H9 (cell line): ENCODE measurements around the gene ZNF286A. TPM values are rescaled to one million over a fixed set of nuclear protein-coding genes. Genes with fewer than 3 reads are reported as not detected.
"Not testable (repeated sequence)": the region's sequence is repeated elsewhere in the genome, so short reads cannot be mapped to it uniquely, and the experiment has no call there.

ENCODE experiments used
- DNase-seq: peaks from one replicate; pipeline ENCODE4 v3.0.0-alpha.2; 2017
- H2AFZ ChIP-seq: one replicate; pipeline ENCODE4 v1.6.1; 2013; ENCODE audit warnings: mild to moderate bottlenecking, low read length, control low read depth, moderate library complexity
- H2AK5ac ChIP-seq: 2 replicates; pipeline ENCODE4 v1.6.1; 2013; ENCODE audit warnings: low read length, control low read depth, mixed read lengths; ENCODE audit not compliant: insufficient read length
- H2BK120ac ChIP-seq: one replicate; pipeline ENCODE4 v1.6.1; 2013; ENCODE audit warnings: low read depth, mild to moderate bottlenecking, low read length, control low read depth, inconsistent platforms; ENCODE audit not compliant: poor library complexity, severe bottlenecking
- H2BK12ac ChIP-seq: 2 replicates; pipeline ENCODE4 v1.6.1; 2013; ENCODE audit warnings: low read length, control low read depth, mixed read lengths, low read depth; ENCODE audit not compliant: insufficient read length
- H2BK15ac ChIP-seq: 2 replicates; pipeline ENCODE4 v1.6.1; 2013; ENCODE audit warnings: low read depth, low read length, control low read depth
- H2BK20ac ChIP-seq: one replicate; pipeline ENCODE4 v1.6.1; 2013; ENCODE audit warnings: low read depth, mild to moderate bottlenecking, low read length, control low read depth, inconsistent platforms; ENCODE audit not compliant: poor library complexity, severe bottlenecking
- H2BK5ac ChIP-seq: 2 replicates; pipeline ENCODE4 v1.6.1; 2013; ENCODE audit warnings: low read length, control low read depth, mixed read lengths; ENCODE audit not compliant: insufficient read length
- H3K14ac ChIP-seq: 2 replicates; pipeline ENCODE4 v1.6.1; 2013; ENCODE audit warnings: low read length, control low read depth; ENCODE audit not compliant: insufficient read depth
- H3K18ac ChIP-seq: 2 replicates; pipeline ENCODE4 v1.6.1; 2013; ENCODE audit warnings: low read depth, mild to moderate bottlenecking, mixed read lengths, low read length, control low read depth; ENCODE audit not compliant: insufficient read length
- H3K23ac ChIP-seq: 2 replicates; pipeline ENCODE4 v1.6.1; 2013; ENCODE audit warnings: low read length, control low read depth, mixed read lengths, low read depth; ENCODE audit not compliant: insufficient read length
- H3K23me2 ChIP-seq: 2 replicates; pipeline ENCODE4 v1.6.1; 2013; ENCODE audit warnings: low read depth, mild to moderate bottlenecking, mixed read lengths, low read length, control low read depth; ENCODE audit not compliant: insufficient read length, poor library complexity, severe bottlenecking
- H3K27ac ChIP-seq: 2 replicates; pipeline ENCODE4 v1.5.1; 2013; ENCODE audit warnings: low read length, control low read depth, mixed read lengths, low read depth; ENCODE audit not compliant: insufficient read length
- H3K27me3 ChIP-seq: 2 replicates; pipeline ENCODE4 v1.6.1; 2013; ENCODE audit warnings: low read length, control low read depth, inconsistent platforms; ENCODE audit not compliant: insufficient read depth
- H3K4ac ChIP-seq: 2 replicates; pipeline ENCODE4 v1.6.1; 2013; ENCODE audit warnings: low read depth, mild to moderate bottlenecking, control low read depth, inconsistent platforms, low read length, moderate library complexity
- H3K4me1 ChIP-seq: 2 replicates; pipeline ENCODE4 v1.6.1; 2013; ENCODE audit warnings: low read length, control low read depth, inconsistent platforms; ENCODE audit not compliant: insufficient read depth
- H3K4me2 ChIP-seq: 2 replicates; pipeline ENCODE4 v1.6.1; 2013; ENCODE audit warnings: low read length, control low read depth, mixed read lengths; ENCODE audit not compliant: insufficient read length, insufficient read depth
- H3K56ac ChIP-seq: 2 replicates; pipeline ENCODE4 v1.6.1; 2013; ENCODE audit warnings: low read depth, mild to moderate bottlenecking, mixed read lengths, low read length, control low read depth; ENCODE audit not compliant: insufficient read length
- H3K79me1 ChIP-seq: 2 replicates; pipeline ENCODE4 v1.6.1; 2013; ENCODE audit warnings: low read depth, mild to moderate bottlenecking, moderate library complexity, low read length, control low read depth, inconsistent platforms; ENCODE audit not compliant: insufficient read depth, poor library complexity, severe bottlenecking
- H3K79me2 ChIP-seq: 2 replicates; pipeline ENCODE4 v1.6.1; 2013; ENCODE audit warnings: low read length, control low read depth, inconsistent platforms; ENCODE audit not compliant: insufficient read depth
- H3K9ac ChIP-seq: 2 replicates; pipeline ENCODE4 v1.6.1; 2013; ENCODE audit warnings: low read length, control low read depth, mixed read lengths; ENCODE audit not compliant: insufficient read length; ENCODE audit errors: extremely low read depth
- H3K9me3 ChIP-seq: one replicate; pipeline ENCODE4 v1.6.1; 2013; ENCODE audit warnings: low read depth, low read length, inconsistent platforms; ENCODE audit not compliant: control insufficient read depth
- H3T11ph ChIP-seq: one replicate; pipeline ENCODE4 v1.6.1; 2013; ENCODE audit warnings: mild to moderate bottlenecking, low read length, control low read depth, inconsistent platforms
- H4K20me1 ChIP-seq: one replicate; pipeline ENCODE4 v1.6.1; 2013; ENCODE audit not compliant: control insufficient read depth, insufficient read length, insufficient read depth
- H4K5ac ChIP-seq: 2 replicates; pipeline ENCODE4 v1.6.1; 2013; ENCODE audit warnings: low read depth, mild to moderate bottlenecking, mixed read lengths, low read length, control low read depth; ENCODE audit not compliant: insufficient read length
- H4K8ac ChIP-seq: replicated peaks from 2 replicates; pipeline ENCODE4 v1.6.1; 2013; ENCODE audit warnings: low read length, control low read depth, mixed read lengths, low read depth; ENCODE audit not compliant: insufficient read length
- H4K91ac ChIP-seq: 2 replicates; pipeline ENCODE4 v1.6.1; 2013; ENCODE audit warnings: low read depth, mild to moderate bottlenecking, moderate library complexity, mixed read lengths, low read length, control low read depth; ENCODE audit not compliant: insufficient read length
- H3K27ac Mint-ChIP-seq, 3 experiments: 2 replicates in 2 of 3; 3 replicates in 1 of 3; pipeline ENCODE4 v1.8.0; 2020 to 2021; ENCODE audit warnings: mixed read lengths in 3 of 3, mild to moderate bottlenecking in 1 of 3, moderate library complexity in 1 of 3
- H3K27me3 Mint-ChIP-seq: 2 replicates; pipeline ENCODE4 v1.8.0; 2021; ENCODE audit warnings: low read depth, mild to moderate bottlenecking, moderate library complexity, mixed read lengths
- H3K36me3 Mint-ChIP-seq, 3 experiments: 2 replicates in 2 of 3; 3 replicates in 1 of 3; pipeline ENCODE4 v1.8.0; 2020 to 2021; ENCODE audit warnings: low read depth in 3 of 3, mixed read lengths in 3 of 3; ENCODE audit not compliant: insufficient read depth in 1 of 3
- H3K4me1 Mint-ChIP-seq, 2 experiments: 2 replicates each; pipeline ENCODE4 v1.8.0; 2020; ENCODE audit warnings: mixed read lengths in 2 of 2
- H3K4me3 Mint-ChIP-seq, 2 experiments: 2 replicates in 1 of 2; 3 replicates in 1 of 2; pipeline ENCODE4 v1.8.0; 2020 to 2021; ENCODE audit warnings: mild to moderate bottlenecking in 2 of 2, mixed read lengths in 2 of 2, moderate library complexity in 1 of 2
- H3K9me3 Mint-ChIP-seq, 2 experiments: 2 replicates in 1 of 2; 3 replicates in 1 of 2; pipeline ENCODE4 v1.8.0; 2020; ENCODE audit warnings: mild to moderate bottlenecking in 2 of 2, mixed read lengths in 2 of 2, moderate library complexity in 1 of 2
- WGBS: extraction: QIAGEN DNeasy Blood & Tissue Kit; methylation state at CpG from one replicate; pipeline ENCODE4 v1.1.7; 2013; ENCODE audit warnings: missing lambda C conversion rate, low lambda C conversion rate, mixed read lengths; ENCODE audit not compliant: insufficient read length; ENCODE audit errors: extremely low coverage; 5-methylcytosine and 5-hydroxymethylcytosine counted together
- total RNA-seq: library from RNA; stranded (reverse); gene quantifications from 2 replicates; pipeline ENCODE4 v1.2.1, GENCODE V29; 2021
- TF ChIP-seq, protein P1 (sequence below): fragments of 200-600 bp; sonication (generic); conservative IDR thresholded peaks from 3 replicates; pipeline ENCODE4 v1.8.0; 2021; ENCODE audit warnings: antibody characterized with exemption, mild to moderate bottlenecking

ZNF286A gene
- total RNA-seq, 1 experiment from 2014 or later, result 101 TPM

DNA sequence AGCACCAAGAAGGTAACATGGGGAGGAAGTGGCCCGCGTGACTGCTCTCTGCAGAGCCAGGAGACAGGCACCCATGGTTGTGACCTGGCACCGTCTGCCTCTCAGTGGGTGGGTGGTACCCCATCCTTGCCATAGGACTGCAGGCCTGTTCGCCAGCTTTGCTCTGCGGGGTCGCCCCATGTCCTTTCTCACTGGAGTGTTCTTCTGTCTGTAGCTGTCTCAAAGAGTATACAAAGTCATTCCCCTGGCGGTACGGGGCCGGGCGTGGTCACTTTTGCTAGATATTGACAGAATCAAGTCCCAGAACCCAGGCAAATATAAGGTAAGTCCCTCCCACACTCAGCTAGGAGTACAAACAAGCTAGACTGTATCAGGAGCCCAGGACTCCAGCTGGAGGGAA is 38.5 kb downstream of the ZNF286A start:
- H3K9me3 ChIP-seq, result no peaks in the 10 kb centered on the region
- no peak overlapping the region for H2BK15ac ChIP-seq
- peaks cover 2% of the 10 kb centered on the region for H3K27me3 Mint-ChIP-seq
- H3K56ac ChIP-seq, result no peak overlapping the region
- H3K9ac ChIP-seq, result no peak overlapping the region
- no peak overlapping the region for H4K91ac ChIP-seq
- no peak overlapping the region for H4K8ac ChIP-seq
- H4K20me1 ChIP-seq, result no peaks in the 10 kb centered on the region
- H3K9me3 Mint-ChIP-seq, result no peaks in the 10 kb centered on the region
- no peak overlapping the region for H3K14ac ChIP-seq
- no peak overlapping the region for H4K5ac ChIP-seq
- no peaks in the 10 kb centered on the region for H3K79me1 ChIP-seq
- H3K4me1 ChIP-seq, result no peaks in the 10 kb centered on the region
- TF ChIP-seq, protein P1, sequence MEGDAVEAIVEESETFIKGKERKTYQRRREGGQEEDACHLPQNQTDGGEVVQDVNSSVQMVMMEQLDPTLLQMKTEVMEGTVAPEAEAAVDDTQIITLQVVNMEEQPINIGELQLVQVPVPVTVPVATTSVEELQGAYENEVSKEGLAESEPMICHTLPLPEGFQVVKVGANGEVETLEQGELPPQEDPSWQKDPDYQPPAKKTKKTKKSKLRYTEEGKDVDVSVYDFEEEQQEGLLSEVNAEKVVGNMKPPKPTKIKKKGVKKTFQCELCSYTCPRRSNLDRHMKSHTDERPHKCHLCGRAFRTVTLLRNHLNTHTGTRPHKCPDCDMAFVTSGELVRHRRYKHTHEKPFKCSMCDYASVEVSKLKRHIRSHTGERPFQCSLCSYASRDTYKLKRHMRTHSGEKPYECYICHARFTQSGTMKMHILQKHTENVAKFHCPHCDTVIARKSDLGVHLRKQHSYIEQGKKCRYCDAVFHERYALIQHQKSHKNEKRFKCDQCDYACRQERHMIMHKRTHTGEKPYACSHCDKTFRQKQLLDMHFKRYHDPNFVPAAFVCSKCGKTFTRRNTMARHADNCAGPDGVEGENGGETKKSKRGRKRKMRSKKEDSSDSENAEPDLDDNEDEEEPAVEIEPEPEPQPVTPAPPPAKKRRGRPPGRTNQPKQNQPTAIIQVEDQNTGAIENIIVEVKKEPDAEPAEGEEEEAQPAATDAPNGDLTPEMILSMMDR, result no peak
- H3K27me3 ChIP-seq, result no peaks in the 10 kb centered on the region
- no peak overlapping the region for H2BK5ac ChIP-seq
- no peak overlapping the region for H2AFZ ChIP-seq
- no peak overlapping the region for H3T11ph ChIP-seq
- H3K4me1 Mint-ChIP-seq, result no peaks in the 10 kb centered on the region
- H3K23ac ChIP-seq, result no peak overlapping the region
- H3K4me2 ChIP-seq, result no peak overlapping the region
- no CpG with 5 or more reads among the region's 10 CpGs for WGBS
- no peak overlapping the region for H2BK120ac ChIP-seq
- no peak overlapping the region for H3K27ac ChIP-seq
- no peak for DNase-seq
- no peaks in the 10 kb centered on the region for H3K36me3 Mint-ChIP-seq
- no peak overlapping the region for H2BK20ac ChIP-seq
- H3K4ac ChIP-seq, result no peak overlapping the region
- H3K23me2 ChIP-seq, result no peaks in the 10 kb centered on the region
- H2AK5ac ChIP-seq, result no peak overlapping the region
- H3K27ac Mint-ChIP-seq, result no peak overlapping the region
- H3K18ac ChIP-seq, result no peak overlapping the region
- H2BK12ac ChIP-seq, result no peak overlapping the region
- H3K4me3 Mint-ChIP-seq, result no peak overlapping the region
- no peaks in the 10 kb centered on the region for H3K79me2 ChIP-seq

DNA sequence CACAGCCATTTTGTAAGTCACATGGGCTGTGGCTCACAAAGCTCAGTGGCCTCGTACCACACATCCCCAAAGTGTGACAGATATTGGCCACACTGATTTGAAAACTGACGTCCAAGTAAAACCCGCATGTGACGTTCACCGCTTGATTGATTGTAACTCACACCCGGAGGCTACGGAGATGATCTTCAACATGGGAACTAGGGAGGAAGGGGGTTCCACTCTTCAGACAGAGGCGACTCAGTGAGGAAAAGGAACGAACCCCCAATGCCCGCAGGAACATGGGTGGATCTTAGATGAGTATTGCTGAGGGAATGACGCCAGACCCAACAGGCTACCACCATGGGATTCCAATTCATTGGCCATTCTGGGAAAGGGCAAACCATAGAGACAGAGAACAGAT is 39.7 kb downstream of the ZNF286A start:
- H2AFZ ChIP-seq, H2AK5ac ChIP-seq, DNase-seq, H3K4me3 Mint-ChIP-seq, H3K56ac ChIP-seq, H3K9me3 Mint-ChIP-seq, H3K27ac ChIP-seq, H3K4me2 ChIP-seq, H2BK120ac ChIP-seq, H3K9ac ChIP-seq, H3K23ac ChIP-seq, H3K27ac Mint-ChIP-seq, H2BK5ac ChIP-seq, H4K20me1 ChIP-seq, H3K14ac ChIP-seq, H2BK12ac ChIP-seq, H3K27me3 ChIP-seq, H3K4ac ChIP-seq, H3K36me3 Mint-ChIP-seq, H3K79me2 ChIP-seq, H3T11ph ChIP-seq, H2BK15ac ChIP-seq, H4K8ac ChIP-seq, H3K9me3 ChIP-seq, H4K5ac ChIP-seq, H3K4me1 ChIP-seq, H3K27me3 Mint-ChIP-seq, H3K18ac ChIP-seq, H3K79me1 ChIP-seq, H3K4me1 Mint-ChIP-seq, H2BK20ac ChIP-seq, H3K23me2 ChIP-seq, H4K91ac ChIP-seq: not testable (repeated sequence)
- no CpG with 5 or more reads among the region's 11 CpGs for WGBS
